ENCODE results near the gene BAG3.

GRCh38 chr10:119642556-119643111, 8.5 kb upstream of the BAG3 start:
- no peak for TF ChIP-seq CTCF (IDR thresholded peaks at IDR 0.05)
- TF ChIP-seq EZH2 (IDR thresholded peaks at IDR 0.05), result no peak
- no peak for TF ChIP-seq EZH2phosphoT487 (IDR thresholded peaks at IDR 0.05)
